ENCODE measurements around the gene NEDD4L.

The NEDD4L gene

DNA sequence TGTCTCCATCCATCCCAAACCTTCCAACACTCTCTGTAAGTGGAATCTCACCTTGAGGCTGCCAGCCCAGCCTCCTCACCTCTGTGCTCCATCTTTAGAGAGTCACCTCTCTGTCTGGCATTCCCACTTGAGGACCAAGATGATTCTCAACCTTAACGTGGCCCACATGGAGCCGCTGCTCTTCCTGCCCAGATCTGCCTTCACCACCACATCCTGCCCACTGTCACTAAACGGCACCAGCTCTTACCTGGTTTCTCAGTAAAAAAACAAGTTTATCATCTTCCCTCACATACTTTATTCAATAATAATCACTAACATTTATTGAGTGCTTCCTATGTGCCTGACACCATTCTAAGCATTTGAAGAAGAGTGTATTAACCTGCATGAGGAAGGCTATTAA lies 80.4 kb downstream of the NEDD4L start:
- no peak for DNase-seq

DNA sequence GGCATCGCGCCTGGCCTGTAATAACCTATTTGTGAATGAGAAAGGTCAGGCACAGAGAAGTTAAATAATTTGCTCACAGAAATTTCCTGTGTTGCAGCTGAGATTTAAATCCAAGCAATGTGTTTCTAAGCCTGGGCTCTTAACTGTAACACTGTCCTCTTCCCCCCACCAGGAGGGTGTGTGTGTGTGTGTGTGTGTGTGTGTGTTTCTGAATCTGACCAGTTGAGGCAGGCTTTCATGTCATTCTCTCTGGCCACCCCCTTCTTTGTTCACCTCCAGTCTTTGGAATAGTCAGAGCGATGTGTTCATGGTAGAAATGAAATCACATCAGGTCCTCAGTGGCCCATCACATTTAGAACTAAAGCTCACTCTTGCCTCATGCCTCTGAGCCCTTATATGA lies 81.2 kb downstream of the NEDD4L start:
- no peak for DNase-seq

DNA sequence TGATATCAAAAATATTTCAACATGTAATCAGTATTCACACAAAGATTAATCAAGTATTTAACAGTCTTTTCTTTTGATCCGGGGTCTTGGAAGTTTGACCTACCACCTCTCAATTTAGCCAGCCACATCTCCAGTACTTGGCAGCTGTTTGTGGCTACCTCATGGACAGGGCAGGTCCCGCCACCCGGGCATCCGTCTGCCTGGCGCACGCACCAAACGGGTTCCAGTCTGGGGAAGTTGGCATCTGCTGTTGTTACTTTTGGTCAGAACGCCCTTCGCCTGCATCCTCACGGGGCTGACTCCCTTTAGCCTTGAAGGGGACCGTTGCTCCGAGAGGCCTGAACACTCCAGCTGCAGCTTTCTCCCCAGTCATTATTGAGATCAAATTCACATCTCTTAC lies 81.7 kb downstream of the NEDD4L start:
- DNase-seq, result no peak

DNA sequence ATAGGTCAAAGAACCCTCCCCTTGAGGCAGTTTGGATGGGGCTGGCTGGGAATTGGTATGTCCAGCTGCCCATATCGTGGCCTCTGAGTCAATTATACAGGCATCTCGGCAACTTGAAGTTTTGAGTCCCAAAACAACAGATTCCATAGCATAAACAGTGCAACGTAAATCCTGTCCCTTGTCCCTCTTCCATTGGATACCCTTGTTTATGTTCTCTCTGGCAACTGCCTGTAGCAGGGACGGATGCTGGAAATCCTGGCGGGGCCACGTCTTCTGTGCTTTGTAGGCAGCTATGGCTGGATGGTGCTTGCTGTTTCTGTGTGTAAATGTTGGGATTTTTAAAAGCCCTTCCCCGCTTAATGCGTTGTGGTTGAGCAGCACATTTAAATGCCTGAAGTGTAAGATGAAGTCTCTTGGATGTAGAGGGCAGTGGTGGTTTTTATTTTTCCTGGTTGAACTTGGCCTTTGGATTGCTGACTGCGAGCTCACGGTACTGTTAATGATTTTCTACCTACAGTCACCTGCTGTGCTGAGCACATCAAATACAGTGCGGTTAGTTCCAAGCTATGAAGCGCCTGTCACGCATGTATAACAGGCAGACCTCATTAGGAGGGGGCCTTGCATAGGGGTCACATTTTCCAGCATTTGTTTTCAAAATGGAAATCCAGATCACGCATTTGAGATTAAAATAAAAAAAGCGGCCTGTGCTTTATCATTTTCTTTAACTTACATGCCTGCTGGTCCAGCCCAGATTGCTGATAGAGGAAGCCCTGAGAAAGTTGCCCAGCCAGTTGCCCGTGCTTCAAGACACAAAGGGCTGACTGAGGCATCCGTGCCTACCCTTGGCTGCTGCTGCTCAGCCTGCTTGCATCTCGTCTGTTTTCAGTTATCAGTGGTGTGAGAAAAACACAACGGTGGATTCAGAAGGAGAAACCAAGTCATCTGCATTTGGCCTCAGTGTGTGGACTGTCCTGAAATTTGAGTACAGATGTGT lies 84.7 kb downstream of the NEDD4L start:
- no peak for DNase-seq

DNA sequence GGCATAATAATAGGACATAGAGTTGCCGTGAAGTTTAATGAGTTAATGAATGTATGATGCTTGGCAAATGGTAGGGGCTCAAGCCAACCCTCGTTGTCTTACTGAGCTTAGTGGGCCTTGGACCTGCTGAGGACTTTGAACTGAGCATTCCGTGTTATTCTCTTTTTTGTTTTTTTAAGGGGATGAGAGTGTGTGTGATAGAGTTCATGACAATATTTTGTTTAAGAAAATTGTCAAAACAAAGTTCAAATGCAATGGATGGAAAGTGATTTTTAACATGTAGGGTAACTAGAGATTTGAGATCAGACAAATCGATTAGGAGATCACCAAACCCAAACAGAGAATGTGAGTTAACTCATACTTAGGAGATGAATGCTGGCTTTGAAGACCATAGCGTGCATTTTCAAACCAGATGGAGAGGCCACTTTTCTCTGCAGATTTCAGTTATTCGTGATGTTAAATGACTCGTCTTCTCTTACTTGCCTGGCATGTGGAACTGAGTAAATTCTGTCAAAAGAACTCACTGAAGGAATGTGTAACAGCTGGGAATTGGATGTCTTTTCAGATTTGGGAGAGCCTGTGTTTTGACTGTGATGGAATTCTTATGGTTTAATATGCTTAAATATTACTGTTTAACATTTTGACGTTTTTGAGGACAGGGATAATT lies 88.7 kb downstream of the NEDD4L start:
- DNase-seq, result no peak

DNA sequence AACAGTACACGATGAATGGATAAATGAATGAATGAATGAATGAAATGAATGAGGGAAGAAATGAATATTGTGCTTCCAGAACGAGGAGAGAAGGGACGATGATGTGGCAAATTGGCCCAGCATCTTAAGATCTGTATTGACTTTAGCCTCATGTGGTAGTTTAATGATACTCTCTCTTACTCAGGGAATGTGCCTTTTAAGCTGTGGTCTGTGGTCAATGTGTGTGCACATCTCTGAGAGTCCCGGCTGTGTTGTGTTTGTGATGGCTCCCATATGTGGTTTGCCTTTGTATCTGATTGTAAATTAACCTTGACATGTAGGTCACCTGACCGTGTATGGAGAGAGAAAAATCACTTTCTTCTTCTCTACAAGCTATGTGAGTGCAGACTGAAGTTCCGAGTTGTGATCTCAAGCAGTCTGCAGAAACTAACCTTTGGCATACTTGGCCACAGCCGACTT lies 91.2 kb downstream of the NEDD4L start:
- no peak for DNase-seq

DNA sequence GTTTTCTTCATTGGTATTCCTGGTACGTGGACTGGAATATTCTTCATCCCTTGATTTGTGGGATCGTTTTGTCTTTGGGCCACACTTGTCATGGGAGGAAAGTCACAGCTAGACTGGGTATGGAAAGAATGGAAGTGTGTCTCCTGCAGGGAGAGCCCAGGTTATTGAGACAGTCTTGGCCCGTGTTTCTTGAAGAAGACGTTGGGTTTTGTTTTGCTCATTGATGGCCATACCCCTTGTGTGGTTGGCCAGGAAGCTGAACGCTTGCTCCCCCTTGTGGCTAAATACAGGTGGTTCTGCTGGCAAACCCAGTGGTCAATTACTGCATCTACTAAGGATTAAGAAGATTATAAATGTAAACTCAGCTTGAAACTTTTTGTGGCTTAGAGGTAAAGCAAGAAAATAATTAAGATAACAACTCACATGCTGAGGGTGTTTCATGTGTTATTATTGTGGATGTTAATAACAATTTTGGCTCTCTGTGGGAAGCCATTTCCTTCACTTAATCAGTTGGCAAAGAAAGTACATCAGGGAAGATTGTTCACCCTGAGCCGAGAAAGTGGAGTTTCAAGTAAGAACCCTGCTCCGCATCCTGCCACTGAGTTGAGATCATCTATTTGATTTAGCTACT lies 91.8 kb downstream of the NEDD4L start:
- no peak for DNase-seq

DNA sequence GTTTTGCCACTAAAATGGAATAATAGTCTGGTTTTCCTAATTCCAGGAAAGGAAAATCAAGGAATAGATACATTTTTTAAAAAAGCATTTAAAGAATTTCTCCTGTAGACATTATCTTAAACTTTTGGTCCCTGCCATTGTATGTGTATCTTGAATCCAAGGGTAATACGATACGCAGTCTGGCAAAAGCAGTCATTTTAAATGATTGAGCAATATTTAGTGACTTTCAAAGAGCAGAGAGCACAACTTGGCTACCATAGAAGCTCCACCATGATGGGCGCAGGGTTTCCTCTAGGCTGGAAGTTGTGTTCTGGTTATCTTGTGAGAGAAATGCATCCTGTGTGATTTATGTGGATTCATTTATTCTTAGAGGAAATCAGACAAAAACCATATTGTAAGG lies 92.9 kb downstream of the NEDD4L start:
- DNase-seq, result no peak

DNA sequence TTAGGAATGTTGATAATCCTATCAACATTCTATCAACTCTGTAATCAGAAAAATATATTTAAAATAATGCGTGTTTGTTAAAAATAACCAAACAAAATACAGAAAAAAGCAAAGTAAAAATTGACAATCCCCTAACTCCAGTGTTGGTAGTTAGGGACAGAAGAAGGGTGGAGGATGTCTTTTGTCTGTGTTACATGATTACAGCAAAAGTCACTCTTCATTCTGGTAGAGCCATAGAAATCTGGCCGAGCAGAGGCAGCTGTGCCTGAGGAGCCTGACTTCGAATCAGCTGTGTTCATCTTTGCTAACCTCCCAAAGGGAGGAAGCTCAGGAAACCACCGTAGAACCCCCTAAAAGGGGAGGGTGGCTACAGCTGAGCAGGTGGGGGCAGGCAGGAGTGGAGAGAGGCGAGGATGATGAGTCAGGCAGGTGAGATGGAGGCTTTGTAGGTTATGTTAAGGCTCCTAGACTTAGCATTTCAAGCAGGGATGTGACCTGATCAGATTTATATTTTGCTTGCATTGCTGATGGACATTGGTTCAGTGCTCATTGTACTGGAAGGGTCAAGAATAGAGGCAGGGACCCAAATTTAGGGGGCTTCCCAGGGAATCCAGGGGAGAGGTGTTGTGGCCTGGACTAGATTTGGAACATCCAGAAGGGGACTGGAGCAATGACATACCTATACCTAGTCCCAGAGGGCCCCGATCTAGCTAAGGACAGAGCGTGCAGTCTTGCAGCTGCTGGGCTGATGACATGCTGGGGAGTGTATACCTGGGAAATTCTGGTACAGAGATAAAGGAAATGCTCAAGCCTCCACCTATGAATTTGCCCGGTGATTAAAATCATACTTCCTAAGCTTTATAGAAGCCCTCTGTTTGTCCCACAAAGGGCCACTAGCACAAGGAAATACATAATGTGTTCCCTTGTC lies 95.7 kb downstream of the NEDD4L start:
- DNase-seq, result no peak

DNA sequence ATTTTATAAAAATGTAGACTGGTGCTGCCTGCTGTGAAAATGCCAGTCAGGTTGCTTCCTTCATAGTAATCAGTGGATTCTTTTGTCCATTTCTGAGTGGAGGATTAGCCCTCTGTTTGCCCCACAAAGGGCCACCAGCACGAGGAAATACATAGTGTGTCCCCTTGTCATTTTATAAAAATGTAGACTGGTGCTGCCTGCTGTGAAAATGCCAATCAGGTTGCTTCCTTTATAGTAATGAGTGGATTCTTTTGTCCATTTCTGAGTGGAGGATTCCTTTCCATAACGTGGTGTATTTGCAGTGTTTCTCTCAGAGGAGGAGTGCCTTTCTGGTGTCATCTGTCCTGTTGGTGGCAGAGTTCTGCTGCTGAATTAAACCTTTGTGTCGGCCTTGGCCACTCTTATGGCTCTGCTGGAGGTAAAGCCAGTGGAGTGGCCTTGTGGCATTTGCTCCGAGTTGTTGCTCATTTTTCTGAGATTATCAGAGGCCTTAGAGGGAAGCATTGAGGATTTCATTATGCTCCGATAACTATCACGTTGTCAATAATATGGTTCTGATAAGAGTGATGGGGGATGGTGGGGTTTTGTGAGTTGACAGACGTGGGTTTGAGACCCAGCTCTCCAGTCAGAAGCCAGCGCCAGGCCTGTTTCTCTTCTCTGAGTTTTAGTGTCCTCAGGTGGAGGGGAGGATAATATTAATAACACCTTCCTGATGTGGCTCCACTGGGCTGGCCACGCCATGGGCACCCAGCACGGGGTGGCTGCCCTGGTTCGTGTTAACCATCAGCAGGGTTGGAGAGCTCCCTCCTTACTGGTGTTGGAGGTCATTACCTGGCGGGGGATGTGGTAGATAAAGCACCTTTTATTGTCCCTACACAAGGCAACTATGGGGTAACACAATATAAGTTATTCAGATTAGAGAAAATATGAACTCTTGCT lies 96.6 kb downstream of the NEDD4L start:
- no peak for DNase-seq

DNA sequence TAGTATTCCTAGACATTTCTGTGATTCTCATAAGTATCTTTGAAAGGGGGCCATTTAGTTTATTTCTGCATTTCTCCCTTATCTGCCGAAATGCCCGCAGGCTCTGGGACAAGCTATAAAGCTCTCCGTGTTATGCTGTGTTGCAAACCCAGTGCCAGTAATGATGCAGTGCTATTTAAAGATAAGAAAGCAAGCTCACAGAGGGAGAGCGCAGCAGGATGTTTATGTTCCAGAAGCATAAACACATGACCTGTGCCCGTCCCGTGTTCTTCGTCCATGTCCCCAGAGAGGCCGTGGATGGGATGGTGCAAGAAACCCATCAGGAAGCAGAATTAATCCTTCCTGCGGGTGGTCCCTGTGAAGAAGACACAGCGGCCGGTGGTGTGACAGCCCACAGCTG lies 99.4 kb downstream of the NEDD4L start:
- no peak for DNase-seq

DNA sequence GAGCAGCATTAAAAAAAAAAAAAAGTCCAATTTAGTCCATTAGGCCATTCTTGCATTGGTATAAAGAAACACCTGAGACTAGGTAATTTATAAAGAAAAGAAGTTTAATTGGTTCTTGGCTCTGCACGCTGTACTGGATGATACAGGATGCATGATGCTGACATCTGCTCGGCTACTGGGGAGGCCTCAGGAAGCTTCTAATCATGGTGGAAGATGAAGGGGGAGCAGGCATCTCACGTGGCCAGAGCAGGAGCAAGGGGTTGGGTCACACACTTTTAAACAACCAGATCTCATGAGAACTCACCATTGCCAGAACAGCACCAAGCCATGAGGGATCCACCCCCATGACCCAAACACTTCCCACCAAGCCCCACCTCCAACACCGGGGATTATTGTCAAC lies 100.1 kb downstream of the NEDD4L start:
- no peak for DNase-seq

DNA sequence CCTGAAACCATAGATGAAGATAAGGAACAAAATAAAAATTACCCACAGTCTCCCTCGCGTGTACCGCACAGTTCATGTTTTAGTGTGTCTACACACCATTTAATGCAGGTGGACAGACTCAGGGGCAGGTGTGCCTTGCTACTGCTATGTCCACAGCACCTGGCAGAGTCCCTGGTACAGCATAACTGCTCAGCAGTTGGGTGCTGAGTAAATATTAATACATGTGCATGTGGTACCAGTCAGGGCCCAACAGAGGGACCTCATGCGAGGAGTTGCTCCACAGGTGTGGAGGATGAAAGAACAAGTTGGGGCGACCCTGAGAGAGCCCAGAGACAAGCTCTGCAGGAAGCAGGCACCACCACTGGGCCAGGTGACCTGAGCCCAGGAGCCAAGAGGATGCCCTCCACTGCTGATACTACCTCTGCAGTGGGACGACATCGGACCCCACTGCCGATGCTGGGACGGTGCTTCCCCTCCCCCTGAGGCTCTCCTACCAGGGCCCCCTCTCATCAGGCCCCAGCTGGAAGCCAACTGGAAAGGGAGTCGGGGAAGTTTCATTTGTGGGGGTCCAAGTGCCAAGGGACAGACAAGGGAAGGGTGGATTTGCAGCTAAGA lies 100.8 kb downstream of the NEDD4L start:
- no peak for DNase-seq

DNA sequence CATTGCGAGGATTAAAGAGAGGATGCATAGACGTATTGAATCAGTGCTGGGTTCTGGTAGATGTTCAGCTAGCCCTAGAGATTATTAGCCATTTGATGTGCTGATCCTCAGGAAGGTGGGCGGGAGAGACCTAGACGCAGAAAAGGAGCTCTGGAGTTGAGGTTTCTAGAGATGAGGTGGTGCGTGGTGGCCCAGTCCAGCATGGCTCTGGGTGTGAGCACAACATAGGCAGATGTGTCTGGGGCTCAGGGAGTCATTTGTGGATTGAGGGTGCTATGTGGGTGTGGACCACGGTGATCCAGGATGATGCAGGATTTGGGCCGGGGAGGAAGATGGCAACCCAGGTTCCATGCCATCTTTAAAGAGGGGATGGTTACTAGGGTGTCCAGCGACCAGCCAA lies 102.1 kb downstream of the NEDD4L start:
- no peak for DNase-seq

DNA sequence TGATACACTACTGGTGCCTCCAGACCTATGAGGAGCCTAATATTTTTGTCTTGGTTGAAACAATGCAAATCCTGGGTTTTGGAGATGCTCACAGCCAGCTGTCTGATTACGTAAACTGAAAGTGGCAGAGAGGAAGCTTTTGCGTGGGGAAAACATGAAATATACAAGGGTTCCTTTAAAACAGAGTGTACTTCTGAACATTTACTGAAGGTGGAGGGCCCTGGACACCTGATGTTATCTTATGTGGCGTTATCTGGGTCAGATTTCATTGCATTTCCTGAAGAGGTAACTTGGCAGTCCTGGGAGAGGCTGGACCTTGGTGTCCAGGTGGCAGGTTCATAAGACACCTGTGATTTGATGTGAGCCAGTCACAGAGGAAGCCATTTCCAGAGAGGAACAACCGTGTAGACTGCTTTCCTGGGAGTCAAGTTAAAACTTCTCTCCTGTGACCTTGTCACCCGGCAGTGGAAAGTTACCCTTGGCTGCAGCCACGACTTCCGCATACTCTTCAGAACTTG lies 105.0 kb downstream of the NEDD4L start:
- DNase-seq, result no peak

DNA sequence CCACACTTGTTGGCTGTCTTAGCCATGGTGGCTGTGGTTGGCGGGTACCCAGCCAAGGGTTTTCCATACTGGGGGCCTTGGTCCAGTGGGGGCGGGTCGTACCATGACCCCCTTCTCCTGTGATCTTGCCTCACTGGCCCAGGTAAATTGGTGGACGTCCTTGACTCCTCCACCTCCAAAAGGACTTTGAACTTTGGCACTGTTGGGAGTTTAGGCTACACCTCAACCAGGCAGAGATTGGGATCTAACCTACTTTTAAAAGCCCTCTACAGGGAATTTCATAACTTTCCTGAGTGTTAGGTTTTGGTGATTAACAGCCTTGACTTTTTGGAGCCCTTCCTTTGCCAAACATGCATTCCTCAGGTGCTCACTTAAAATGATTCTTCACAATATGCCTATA lies 106.7 kb downstream of the NEDD4L start:
- no peak for DNase-seq

DNA sequence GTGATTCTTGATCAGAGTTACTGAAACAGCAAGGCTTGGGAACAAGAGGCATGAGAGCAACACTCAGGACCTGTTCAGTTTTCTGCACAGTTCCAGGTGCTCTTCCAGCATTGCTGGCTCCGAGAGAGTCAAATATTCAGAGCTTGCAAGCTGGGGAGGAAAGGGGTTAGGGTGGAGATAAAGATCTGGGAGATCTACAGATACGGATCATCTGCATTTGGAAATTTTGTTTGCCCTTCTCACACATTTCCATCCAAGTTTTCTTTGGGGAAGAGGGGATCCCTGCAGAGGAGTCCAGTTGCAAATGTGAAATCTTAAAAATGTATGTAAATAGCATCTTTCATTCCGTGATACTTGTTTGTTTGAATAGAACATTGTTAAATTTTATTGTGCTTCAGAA lies 108.2 kb downstream of the NEDD4L start:
- no peak for DNase-seq

DNA sequence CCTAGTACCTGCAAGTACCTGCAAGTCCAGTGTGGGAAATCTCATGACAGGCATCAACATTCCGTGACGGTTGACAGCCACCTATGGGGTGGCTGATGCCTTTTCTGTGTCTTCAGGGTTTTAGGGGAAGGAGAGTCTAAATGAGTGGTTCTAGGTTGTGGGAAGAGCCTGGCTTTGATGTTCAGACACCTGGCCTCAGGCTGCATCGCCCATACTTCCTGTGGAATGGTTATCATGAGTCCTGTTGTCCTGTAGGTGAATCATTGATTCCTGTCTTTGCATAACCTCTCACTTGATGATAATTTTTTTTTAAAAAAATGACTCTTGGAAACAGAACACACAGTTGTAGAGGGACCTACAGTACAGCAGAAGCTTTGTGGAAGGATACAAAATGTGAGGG lies 108.9 kb downstream of the NEDD4L start:
- no peak for DNase-seq

DNA sequence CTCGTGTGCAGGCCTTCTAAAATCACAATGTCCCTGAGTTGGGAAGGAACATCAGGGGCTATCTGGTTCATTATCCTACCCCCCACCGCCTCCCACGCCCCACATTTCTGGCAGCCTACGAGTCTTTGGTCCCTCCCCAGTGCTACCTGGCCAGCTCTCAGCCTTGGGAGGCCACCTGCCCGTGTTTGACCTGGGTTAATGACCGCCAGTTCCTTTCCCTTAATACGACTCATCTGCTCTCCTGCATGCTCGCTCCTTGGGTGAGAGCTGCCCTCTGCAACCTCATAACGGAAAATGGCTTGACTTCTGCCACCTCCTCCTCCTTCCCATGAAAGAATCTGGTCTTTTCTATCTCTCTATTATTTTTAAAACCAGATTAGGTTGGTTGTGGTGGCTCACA lies 112.5 kb downstream of the NEDD4L start:
- DNase-seq, result no peak

DNA sequence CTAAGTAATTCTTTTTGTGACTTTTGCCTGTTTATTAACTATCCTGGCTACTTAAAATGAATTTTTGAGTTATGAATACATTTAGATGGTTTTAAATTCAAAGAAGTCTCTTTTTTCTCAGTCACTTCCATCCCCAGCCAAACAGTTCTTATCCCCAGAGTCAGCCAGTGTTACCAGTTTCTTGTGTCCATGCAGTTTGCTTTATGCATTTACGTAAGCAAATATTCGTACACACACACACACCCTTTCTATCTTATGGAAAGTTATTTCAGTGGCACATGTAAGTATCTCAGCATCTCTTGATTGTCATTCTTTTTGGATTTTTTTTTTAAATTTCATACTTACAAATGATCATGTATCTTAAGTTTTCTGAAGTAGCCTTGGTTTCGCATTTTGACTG lies 113.2 kb downstream of the NEDD4L start:
- DNase-seq, result no peak

DNA sequence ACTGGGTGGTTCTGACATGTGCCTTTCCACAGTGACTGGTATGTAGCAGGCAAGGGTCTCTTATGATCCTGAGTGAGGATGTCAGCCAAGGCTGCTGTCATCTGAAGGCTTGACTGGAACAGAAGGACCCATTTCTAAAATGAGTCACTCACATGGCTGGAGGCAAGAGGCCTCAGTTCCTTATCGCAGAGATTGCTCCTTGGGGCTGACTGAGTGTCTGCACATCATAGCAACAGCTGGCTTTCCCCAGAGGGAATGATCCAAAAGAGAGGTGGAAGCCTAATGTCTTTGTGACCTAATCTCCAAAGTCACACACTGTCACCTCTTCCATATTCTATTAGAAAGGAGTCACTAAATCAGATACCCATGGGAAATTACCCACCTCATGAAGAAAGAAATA lies 114.0 kb downstream of the NEDD4L start:
- no peak for DNase-seq

Data from effector CD4-positive, alpha-beta T cell (primary cell).